HG03025 (cell line): ENCODE data around the gene GPR55.
A peak's percentile ranks its signal among the peaks of the same experiment; 100 is the strongest.

ENCODE experiments used
- ATAC-seq: cut with Tn5 transposase; IDR thresholded peaks from one replicate; pipeline ENCODE4 v1.9.1; 2021; ENCODE audit warnings: mild to moderate bottlenecking, moderate library complexity; ENCODE audit not compliant: unreplicated experiment, low FRiP score

GPR55 gene

GRCh38 chr2:230904856-230905447 lies 20.1 kb downstream of the GPR55 start:
- ATAC-seq: no peak

GRCh38 chr2:230903231-230904150 lies 21.6 kb downstream of the GPR55 start:
- no peak for ATAC-seq

GRCh38 chr2:230902180-230902899 lies 22.7 kb downstream of the GPR55 start:
- ATAC-seq: no peak

- ATAC-seq: no peak
Observed at GRCh38 chr2:230901006-230901405, 24.0 kb downstream of the GPR55 start.

- ATAC-seq: no peak
Observed at GRCh38 chr2:230900336-230900995, 24.6 kb downstream of the GPR55 start.

DNA sequence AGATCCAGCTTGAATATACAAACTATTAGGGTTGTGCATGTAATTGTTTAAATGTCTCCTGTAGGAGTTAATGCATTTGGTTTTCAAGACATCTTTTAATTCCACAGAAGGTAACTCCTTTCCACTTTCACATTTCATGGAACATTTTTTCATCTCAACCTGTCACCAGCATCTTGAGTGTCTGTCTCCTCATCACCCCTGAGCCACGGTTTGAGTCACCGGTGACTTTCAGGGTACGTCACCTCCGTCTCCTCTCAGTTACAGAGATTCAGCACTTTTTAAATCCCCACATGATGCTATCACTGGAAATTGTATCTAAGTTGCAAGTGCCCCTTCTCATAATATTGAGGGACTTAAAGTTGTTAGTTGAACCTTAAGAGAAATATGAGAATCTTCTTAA lies 25.3 kb downstream of the GPR55 start:
- ATAC-seq: no peak

DNA sequence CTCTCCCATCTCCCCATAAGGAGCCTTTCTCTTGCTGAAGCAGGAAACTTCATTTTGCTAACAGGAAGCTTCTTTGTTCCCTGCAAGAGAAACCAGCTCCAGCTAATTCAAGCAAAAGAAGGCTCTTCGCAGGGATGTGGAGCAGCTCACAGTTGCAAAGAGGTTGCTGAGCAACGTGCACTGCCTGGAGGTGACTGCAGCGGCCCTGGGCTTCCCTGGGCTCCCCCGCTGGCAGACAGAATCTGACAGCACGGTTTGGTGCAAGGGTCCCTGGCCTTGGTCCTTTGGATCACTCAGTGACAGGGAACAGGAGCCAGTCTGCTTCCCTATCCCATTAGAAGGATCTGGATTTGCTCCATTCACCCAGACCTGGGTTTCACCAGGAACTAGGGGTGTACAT lies 25.8 kb downstream of the GPR55 start:
- no peak for ATAC-seq

DNA sequence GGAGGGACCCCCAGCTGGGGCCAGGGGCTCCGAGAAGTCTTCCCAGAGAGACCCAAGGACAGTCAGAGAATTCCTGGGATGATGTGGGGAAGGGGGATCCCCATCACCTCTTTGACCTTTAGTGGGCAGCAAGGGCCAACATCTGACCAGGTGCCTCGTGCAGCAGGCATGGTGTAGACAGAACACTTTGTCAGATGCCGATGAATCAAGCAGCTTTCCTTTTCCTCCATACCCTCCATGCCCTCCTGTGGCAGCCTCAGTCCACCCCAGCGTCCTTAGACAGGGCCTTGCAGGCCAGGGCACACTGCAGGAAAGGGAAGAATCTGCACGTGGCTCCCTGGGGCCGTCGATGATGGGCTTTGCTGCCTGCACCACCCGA lies 26.3 kb downstream of the GPR55 start:
- no peak for ATAC-seq

DNA sequence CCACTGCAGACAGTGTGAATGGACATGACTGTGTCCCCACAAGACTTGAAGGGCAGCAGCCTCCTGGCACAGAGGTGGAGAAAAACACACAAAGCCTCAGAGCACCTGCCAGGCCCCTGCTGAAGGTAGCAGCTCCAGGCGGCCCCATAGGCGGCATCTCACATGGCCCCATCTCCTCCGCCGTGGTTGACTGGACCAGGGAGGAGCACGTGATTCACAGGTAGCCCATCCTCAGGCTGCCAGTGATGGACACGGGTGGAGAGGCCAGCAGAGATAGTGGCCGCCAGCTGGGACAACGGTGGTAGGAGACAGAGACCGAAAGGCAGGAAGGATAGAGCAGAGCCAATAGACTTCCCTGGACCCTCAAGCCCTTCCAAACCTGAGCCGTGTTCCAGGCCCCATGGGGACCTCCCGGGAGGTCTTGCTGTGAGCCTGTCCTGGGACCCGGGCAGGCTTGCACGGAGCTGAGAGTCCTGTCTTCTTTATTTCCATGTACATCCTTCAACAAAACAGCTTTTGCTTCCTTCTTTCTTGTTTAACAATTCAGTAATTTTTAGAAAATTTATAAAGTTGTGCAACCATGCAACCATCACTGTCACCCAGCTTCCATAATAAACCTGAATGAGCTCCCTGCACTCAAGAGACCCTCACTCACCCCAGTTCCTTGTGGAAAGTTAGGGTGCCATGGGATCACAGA lies 26.9 kb downstream of the GPR55 start:
- no peak for ATAC-seq

DNA sequence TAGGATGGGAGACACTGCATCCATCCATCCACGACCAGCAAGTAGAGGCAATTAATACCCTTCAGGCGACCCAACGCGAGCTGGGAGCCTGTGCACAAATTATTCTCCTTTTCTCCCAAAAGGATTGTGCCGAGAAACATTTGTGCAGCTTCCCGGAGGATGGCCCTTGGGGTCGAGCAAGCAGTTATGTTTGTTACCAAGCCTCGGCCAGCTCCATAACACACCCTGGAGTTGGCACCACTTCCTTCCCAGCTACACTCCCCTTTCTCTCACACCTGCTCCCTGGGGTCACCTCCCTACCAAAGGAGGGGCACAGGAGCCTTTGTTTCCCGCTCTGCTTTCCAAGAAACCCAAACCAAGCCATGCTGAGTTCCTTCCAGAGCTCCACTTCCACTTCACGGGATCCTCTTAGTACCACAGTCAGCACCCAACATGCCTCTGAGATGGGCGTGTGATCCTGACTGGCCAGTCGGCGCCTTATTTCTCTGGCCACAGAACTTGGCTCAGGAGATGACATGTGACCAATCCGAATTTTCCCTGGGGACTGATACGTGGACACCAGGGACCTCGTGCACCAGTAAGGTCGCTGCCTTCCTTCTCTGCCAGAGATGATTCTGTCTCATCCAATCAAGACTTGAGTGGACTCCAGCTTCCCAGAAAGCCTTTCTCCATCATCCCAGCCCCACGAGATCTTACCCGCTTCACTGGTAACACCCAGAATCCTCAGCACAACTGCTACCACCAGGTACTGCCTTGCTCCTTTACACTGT lies 28.5 kb downstream of the GPR55 start:
- no peak for ATAC-seq

DNA sequence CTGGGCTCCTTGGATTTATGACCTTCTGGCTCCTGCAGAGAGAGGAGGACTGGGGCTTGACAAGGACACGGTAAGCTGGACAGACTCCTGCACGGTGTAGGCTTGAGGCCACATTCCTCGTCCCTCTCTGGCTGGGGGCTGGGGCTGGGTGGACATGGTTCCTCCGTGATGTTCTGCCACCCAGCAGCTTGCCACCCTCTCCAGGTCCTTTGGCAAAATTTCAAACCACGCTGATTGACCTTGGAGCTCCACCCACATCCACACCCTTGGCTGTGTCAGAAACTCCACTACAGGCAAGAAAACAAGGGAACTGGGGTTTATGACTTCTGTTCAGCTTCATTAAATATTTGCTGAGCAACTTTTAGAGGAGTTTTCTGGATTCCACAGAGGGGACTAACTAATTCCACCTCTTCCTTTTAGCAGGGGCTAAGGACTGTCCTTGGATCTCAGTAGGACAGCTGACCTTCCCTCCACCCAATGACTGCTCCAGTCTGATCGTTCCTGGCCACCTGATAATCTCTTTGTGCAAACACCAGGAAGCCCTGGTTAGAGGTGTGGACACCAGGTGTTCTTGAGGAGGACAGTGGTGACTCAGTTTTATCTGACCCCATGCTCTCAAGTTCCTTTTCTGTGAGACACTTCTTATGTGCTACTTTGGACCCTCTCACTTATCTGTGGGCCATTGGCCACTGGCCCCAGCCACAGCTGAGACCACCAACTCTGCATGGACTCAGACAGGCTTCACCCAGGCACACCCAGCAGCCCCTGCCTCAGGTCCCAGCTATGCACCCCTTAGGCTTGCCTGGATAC lies 29.3 kb downstream of the GPR55 start:
- ATAC-seq: no peak

DNA sequence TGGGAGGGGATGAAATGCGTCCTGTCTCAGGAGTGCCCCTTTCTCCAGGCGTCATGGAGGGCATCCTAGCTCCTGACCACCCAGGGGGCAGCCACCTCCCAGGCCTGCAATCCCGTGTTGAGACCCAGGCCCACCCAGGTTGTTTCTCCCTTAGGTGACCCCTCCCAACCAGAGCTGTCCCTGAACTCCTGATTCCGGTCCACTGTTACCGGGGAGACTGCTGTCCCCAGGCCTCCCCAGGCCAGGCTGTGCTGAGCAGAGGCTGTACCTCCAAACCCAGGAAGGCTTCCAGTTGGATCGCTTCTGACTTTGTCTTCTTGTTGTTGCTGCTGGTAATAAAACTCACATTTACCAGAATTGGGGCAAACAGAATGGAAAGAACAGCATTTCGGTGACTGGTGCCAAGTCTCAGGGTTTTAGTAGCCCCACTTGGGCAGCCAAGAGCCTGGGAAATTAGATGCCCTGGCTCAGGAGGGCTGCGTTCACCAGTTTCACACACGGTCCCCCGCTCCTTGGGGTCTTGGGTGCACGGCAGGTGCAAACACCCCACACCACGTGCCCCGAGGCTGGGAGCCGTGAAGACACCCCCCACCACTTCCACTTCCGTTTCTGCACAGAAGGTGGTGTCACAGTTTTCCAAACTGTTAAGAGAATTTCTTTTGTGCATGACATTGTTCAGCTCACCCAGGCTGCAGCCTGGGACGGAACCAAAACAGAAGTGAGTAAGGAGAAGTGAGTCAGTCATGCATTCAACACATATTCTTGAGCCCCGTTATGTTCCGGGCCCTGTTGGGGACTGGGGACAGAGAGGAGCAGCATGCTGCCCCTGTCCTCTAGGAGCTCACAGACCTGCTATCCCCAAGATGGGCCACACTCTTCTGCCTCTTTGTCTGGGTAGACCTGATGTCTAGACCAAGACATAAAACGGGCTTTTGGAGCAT lies 30.9 kb downstream of the GPR55 start:
- ATAC-seq: peak; percentile 46

DNA sequence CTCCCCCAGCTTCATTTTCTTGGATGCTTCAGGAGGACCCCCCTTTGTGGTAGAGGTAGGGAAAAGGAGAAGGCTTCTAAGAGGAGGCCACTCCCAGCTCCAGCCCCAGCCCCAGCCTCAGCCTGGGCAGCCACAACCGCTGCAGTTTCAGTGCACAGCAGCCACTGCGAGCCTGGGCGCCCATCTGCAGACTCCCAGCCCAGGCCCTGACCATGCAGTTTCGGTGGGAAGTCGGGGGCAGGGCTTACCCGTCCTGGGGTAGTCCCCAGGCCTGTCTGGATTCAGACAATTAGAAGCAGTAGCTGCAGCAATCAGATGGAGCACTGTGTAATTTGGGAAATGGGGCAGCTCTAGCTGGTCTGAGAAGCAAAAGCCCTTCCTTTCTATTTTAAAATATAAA lies 31.7 kb downstream of the GPR55 start:
- ATAC-seq: no peak

DNA sequence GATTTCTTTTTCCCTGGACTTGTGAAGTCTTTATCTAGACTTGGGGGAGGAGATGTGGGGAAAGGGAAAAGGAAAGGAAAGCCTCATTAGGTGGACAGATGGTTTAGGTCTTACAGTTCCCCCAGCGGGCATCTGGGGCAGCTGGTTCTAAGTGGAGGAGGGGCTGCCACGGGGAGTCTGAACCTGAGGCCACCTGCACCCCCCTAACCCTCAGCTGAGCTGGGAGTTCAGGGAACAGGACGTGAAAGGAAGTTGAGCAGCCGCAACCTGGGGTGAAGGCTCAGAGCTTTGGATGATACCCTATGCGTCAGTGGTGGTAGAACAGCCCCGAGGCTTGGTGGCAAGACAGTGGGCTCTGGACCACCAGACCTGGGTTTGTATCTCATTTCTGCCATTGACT lies 33.5 kb downstream of the GPR55 start:
- ATAC-seq: no peak

DNA sequence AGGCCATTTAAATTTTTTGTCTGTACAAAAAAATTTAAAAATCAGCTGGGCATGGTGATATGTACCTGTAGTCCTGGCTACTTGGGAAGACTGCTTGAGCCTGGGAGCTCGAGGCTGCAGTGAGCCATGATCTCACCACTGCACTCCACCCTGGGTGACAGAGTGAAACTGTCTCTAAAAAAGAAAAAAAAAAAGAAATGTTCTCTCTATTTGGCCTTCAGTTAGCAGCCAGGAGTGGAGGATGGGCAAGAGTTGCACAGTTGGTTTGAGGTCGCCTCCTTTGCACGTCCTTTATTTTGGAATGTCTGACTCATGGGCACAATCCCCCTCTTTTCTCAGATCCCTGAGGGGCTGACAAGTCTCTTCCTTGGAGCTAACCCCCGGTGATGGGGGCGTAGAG lies 34.0 kb downstream of the GPR55 start:
- ATAC-seq: no peak

- no peak for ATAC-seq
Observed at GRCh38 chr2:230890646-230891045, 34.4 kb downstream of the GPR55 start.

GRCh38 chr2:230889911-230890601 lies 35.0 kb downstream of the GPR55 start:
- no peak for ATAC-seq
